SHP77 (cell line): ENCODE measurements around the gene G6PC2.

Experiments
- DNase-seq, 2 experiments: peaks; one replicate each; lab custom pipeline; 2025; lab: John Stamatoyannopoulos, UW

G6PC2 gene

DNA sequence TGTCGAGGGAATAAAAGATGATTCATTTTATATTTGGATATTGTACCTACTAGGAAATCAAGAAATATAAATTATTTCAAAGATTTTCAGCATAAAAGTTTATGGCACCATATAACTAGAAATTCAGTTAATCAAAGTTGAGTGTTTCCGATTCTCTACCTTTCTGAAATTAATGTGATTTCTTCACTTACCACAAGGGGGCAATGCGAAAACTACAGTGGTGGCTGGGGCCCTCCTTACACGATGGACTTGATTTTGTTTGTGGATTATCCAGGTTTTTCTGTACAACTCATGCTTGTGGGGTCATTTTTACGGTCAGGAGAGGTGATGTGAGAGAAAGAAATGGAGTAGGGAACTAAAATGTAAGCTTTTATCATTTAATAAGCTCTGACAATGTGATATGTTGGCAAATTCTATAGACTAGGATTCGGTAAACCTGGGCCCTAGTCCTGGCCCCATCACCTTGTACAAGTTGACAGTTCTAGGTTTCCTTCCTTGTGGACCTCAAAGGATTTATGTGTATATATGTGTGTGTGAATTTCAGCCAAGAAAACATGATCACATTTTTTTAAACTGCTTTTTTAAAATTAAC is 47.6 kb downstream of the G6PC2 start:
- no peak for DNase-seq

- no peak for DNase-seq
Measured at GRCh38 chr2:168949324-168949723, 48.2 kb downstream of the G6PC2 start.

GRCh38 chr2:168951871-168952270 is 50.8 kb downstream of the G6PC2 start:
- no peak for DNase-seq

- no peak for DNase-seq
Measured at GRCh38 chr2:168952424-168952823, 51.3 kb downstream of the G6PC2 start.

DNA sequence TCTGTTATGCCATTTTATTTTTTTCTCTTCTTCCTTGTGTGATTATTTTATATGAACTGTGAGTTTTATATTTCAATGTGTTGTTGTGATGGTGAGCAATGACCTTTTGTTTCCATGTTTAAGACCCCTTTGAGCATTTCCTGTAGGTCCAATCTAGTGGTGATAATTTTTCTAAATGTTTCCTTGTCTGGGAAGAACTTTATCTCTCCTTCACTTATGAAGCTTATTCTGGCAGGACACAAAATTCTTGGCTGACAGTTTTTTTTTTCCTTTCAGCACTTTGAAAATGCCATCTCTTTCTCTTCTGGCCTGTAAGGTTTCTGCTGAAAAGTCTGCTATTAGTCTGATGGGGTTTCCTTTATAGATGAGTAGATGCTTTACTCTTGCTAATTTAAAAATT is 53.2 kb downstream of the G6PC2 start:
- no peak for DNase-seq

GRCh38 chr2:168955321-168955720 is 54.2 kb downstream of the G6PC2 start:
- DNase-seq = no peak

DNA sequence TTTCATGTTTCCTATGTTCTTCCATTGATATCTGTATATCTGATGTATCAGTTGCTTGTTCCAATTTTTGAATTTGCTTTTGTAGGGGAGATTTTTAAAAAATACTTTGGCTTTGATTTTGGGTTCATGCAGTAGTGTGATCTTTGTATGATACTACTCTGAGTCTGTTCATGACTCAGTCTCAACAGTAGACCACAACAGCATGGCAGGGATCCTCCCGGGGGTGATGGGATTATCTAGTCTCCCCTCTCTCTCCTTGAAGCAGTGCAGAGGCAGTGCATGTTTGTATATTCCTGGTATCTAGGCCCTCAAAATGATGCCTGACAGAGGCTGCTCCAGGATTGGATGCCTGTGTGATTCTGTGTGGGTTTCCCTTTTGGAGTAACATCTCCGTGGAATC is 55.3 kb downstream of the G6PC2 start:
- DNase-seq = no peak
